IPS-18c (cell line): ENCODE results near the gene ARHGEF19.

Source experiments
- H3K4me3 ChIP-seq: 2 replicates; pipeline ENCODE4 v1.7.0; 2013; ENCODE audit warnings: low read depth, mild to moderate bottlenecking, low read length, moderate library complexity; ENCODE audit not compliant: insufficient read depth
- H3K9me3 ChIP-seq: one replicate; pipeline ENCODE4 v1.6.1; 2013; ENCODE audit warnings: mild to moderate bottlenecking, low read length, moderate library complexity; ENCODE audit not compliant: control insufficient read depth, insufficient read depth

ARHGEF19 gene

DNA sequence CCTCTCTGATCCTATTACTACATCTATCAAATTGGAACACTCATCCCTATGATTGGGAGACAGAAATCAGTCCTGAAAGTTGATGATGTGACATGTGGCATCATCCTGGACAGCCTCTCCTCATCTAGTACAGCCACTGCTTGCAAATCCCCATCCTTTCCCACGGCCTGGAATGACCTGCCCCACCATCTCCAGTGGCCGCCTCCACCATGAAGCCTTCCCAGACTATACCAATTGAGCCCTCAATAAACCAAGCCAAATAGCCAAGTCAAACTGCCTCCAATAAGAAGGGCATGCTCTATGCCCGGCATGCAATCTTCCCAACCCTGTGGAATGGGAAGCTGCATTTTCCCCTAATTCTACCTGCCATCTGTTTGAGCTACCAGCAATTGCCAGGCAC lies 561 bp upstream of the ARHGEF19 start:
- 0 out of 2 replicates have a peak overlapping the region, but pooled peaks have one; percentile 31 for H3K4me3 ChIP-seq
- H3K9me3 ChIP-seq, result no peaks in the 10 kb centered on the region

GRCh38 chr1:16211824-16212223 lies 628 bp downstream of the ARHGEF19 start:
- Histone ChIP-seq H3K4me3 (peak overlapping the region; percentile 52), H3K9me3 (no peaks in the 10 kb centered on the region)

GRCh38 chr1:16210581-16210980 lies 1.9 kb downstream of the ARHGEF19 start:
- Histone ChIP-seq H3K4me3 (no peak overlapping the region), H3K9me3 (no peaks in the 10 kb centered on the region)

- Histone ChIP-seq H3K9me3 (no peaks in the 10 kb centered on the region), H3K4me3 (no peak overlapping the region)
Observed at GRCh38 chr1:16209847-16210407, 2.5 kb downstream of the ARHGEF19 start.

DNA sequence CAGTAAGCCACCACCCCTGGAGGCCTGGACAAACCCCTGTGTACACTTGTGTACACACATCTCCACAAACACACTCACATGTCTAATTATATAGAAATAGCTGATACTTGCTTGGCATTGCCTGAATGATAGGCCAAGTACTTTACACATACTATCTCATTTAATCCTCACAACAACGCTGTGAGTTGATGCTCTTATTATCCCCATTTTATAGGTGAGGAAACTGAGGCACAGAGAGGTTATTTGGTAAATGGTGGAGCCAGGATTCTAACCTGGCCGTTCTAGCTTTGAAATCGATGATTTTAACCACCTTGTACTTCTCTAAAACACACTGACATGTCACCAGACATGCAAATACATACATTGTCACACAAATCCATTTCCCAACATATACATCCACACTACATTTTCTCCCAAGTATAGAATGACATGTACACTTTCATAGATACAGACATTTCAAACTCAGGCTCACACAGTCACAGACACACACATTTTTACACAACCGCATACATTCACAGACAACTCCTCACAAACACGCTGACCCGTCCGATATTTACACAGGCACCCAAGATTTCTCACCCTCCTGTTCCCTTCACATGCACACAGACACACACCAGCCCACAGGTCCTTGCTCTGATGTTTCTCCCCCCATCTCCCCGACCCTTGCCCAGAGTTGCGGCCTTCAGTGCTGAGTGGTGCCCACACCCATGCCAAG lies 3.2 kb downstream of the ARHGEF19 start:
- no peaks in the 10 kb centered on the region for H3K9me3 ChIP-seq
- no peak overlapping the region for H3K4me3 ChIP-seq

GRCh38 chr1:16208270-16208987 lies 4.0 kb downstream of the ARHGEF19 start:
- no peaks in the 10 kb centered on the region for H3K9me3 ChIP-seq
- H3K4me3 ChIP-seq, result no peak overlapping the region

GRCh38 chr1:16207318-16208269 lies 4.9 kb downstream of the ARHGEF19 start:
- no peaks in the 10 kb centered on the region for H3K9me3 ChIP-seq
- H3K4me3 ChIP-seq, result peak overlapping the region; percentile 54

DNA sequence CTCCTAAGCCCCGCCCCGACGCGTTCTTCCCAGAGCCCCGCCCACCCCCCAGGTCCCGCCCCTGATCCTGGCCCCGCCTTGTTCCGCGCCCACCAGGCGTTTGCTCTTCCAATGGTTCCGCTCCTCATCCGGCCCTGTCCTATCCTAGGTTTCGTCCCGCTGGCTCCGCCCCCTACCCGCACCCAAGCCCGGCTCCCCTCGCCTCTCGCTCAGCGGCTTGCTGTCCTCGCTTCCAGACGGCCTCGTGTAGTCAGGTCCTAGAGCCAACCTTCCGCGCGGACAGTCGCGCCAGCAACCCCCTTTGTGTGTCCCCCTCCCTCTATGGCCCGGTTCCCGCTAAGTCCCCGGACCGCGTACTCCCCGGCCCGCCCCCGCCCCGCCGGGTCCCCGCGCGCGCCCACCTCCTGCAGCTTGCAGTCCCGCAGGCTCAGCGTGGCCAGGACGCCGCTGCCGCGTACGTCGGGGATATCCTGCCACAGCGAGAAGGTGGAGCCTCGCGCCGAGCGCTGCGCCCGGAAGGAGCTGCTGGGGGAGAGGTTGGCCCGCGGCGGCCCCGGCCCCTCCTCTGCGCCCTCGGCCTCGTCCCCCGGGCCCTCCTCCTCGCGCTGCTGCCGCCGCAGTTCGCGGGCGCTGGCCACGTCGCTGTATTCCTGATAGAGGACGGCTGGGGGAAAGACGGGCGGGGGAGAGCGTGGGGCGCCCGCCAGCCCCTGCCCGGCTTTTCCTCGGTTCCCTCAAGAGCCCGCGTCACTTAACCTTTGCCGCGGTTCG lies 5.7 kb downstream of the ARHGEF19 start:
- no peaks in the 10 kb centered on the region for H3K9me3 ChIP-seq
- H3K4me3 ChIP-seq, result peak overlapping the region; percentile 55

DNA sequence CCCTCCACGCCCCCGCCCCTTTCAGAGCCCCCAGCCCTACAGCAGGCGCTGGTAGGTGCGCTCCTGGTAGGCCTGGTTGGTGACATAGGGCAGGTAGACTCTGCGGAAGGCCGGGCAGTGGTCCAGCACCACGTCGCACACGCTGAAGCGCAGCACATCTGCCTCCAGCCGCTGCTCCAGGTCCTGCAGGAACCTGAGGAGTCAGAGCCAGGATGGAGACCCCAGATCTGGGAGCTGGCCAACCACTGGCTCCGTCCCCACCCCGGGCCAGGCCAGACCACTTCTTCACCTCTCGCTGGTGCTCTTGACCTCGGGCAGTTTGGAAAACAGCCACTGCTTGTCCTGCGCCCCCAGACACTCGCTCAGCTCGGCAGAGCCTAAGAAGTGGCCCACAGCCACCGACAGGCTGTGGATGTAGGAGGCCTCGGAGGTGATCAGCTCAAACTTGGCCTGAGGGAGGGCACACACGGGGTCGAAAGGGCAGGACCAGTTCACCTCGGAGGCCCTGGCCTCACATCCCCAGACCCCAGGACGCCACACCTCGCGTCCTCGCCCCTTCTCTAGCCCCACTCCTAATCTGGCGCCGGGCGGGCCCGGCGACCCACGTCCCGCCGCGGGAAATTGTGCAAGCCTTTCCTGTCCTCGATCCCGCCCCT lies 6.4 kb downstream of the ARHGEF19 start:
- peak overlapping the region; percentile 55 for H3K4me3 ChIP-seq
- no peaks in the 10 kb centered on the region for H3K9me3 ChIP-seq

- Histone ChIP-seq H3K9me3 (no peaks in the 10 kb centered on the region), H3K4me3 (no peak overlapping the region)
Observed at GRCh38 chr1:16205334-16205671, 7.1 kb downstream of the ARHGEF19 start.

- Histone ChIP-seq H3K9me3 (no peaks in the 10 kb centered on the region), H3K4me3 (no peak overlapping the region)
Observed at GRCh38 chr1:16204634-16205333, 7.7 kb downstream of the ARHGEF19 start.

DNA sequence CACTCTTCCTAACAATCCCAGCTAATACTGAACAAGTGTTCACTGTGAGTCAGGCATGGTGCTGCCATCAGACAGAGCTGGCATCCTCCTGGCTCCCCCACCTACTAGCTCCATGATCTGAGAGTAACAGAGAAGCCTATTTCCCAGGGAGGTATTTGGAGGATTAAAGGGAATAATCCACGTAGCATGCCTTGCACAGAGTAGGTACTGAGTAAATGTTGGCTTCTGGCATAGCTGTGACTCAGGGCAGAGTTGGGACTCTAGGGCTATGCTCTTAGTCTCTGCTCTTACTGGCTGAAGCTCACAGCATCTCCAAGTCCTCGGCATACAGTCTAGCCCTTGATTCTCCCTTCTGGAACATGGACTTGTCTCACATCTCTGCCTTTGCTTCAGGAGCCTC lies 8.2 kb downstream of the ARHGEF19 start:
- no peaks in the 10 kb centered on the region for H3K9me3 ChIP-seq
- H3K4me3 ChIP-seq, result no peak overlapping the region

DNA sequence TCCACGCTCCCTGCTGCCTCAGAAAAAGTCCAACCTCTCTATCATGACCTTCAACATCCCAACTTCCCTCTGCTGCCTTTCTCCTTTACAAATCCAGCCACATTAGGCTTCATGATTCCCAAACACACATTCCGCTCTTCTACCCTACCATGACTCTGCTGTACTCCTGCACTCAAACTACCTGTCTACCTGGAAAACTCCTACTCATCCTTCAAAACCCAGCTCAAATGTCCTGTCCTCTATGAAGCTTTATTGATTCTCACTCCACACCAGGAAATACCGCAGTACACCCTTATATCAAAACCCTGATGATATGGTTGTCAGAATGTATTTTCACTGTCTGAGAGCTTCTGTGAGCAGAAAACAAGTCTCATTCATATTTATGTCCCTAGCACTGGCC lies 8.9 kb downstream of the ARHGEF19 start:
- Histone ChIP-seq H3K9me3 (no peaks in the 10 kb centered on the region), H3K4me3 (no peak overlapping the region)

- Histone ChIP-seq H3K4me3 (no peak overlapping the region), H3K9me3 (no peaks in the 10 kb centered on the region)
Observed at GRCh38 chr1:16202281-16203210, 9.9 kb downstream of the ARHGEF19 start.

DNA sequence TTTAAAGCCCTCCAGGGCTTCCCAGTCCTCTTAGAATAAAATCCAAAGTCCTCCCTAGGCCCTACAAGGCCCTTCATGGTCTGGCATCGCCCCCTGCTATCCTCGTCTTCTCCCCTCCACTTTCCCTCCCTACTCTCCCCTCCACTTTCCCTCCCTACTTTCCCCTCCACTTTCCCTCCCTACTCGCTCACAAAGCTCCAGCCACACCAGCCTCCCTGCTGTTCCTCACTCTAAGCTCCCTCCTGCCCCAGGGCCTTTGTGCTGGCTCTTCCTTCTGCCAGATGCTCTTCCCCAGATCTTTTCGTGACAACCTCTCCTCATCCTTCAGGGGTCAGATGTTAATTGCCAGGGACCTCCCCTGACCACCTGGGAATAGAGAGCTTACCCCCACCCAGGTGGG lies 12.8 kb downstream of the ARHGEF19 start:
- H3K4me3 ChIP-seq, result no peak overlapping the region
- no peaks in the 10 kb centered on the region for H3K9me3 ChIP-seq
